Breast epithelium (tissue), 3 donors: ENCODE results near the gene MERTK.

Source experiments
- POLR2A ChIP-seq: fragments of 450-650 bp; IDR thresholded peaks from one replicate; pipeline ENCODE4 v1.6.1; 2016; ENCODE audit warnings: antibody characterized with exemption, mild to moderate bottlenecking, moderate library complexity
- TF ChIP-seq, protein P1 (sequence below), 3 donors: fragments of 450-650 bp; IDR thresholded peaks; one replicate each; pipeline ENCODE4 v1.5.1; 2016 to 2017; ENCODE audit warnings: antibody characterized with exemption in 3 of 3, mild to moderate bottlenecking in 3 of 3, moderate library complexity in 3 of 3

- TF ChIP-seq, protein P1, sequence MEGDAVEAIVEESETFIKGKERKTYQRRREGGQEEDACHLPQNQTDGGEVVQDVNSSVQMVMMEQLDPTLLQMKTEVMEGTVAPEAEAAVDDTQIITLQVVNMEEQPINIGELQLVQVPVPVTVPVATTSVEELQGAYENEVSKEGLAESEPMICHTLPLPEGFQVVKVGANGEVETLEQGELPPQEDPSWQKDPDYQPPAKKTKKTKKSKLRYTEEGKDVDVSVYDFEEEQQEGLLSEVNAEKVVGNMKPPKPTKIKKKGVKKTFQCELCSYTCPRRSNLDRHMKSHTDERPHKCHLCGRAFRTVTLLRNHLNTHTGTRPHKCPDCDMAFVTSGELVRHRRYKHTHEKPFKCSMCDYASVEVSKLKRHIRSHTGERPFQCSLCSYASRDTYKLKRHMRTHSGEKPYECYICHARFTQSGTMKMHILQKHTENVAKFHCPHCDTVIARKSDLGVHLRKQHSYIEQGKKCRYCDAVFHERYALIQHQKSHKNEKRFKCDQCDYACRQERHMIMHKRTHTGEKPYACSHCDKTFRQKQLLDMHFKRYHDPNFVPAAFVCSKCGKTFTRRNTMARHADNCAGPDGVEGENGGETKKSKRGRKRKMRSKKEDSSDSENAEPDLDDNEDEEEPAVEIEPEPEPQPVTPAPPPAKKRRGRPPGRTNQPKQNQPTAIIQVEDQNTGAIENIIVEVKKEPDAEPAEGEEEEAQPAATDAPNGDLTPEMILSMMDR (IDR thresholded peaks at IDR 0.05): no peak
- no peak for TF ChIP-seq POLR2A
Measured at GRCh38 chr2:111951486-111951885, 53.1 kb downstream of the MERTK start.
